ENCODE measurements around the gene ZNF420. TPM values are rescaled to one million over a fixed set of nuclear protein-coding genes. Genes with fewer than 3 reads are reported as not detected.

The ZNF420 gene
- total and polyA plus RNA-seq, 2 of the 8 experiments (the other 6 are each of a cell fraction or from before 2014, with no cell fraction given): 1.7 to 8.8 TPM

DNA sequence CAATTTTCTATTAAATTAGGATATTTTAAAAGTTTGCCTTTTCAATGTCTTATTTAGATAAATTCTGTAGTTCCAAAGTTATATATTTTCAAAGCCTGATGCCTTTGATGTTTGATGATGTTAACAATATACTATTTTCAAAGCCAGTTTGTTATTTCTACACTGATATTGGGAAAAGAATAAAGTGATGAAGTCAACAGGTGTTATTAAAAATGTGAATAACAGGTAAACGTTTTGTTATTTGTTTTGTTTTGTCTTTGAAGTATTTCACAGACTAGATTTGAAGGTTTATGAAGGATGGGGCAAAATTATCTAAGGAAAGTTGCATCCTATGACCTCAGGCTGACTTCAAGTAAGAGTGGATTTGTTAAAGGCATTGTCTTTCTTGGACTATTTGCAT lies 33.1 kb upstream of the ZNF420 start (continued):
- TF ChIP-seq RAD21 (IDR thresholded peaks at IDR 0.05 in 1 of 2, conservative IDR thresholded peaks at IDR 0.05 in 1 of 2; ENCODE audit: low read depth in 2 of 2, low read length in 2 of 2) (no peak), NANOG (IDR thresholded peaks at IDR 0.05; ENCODE audit: insufficient read depth, low read depth, low read length, poor library complexity, severe bottlenecking) (no peak), SAP30 (IDR thresholded peaks at IDR 0.05; ENCODE audit: insufficient read depth, insufficient replicate concordance, low read length) (no peak), SUZ12 (IDR thresholded peaks at IDR 0.05; ENCODE audit: low read length) (no peak), TCF12 (IDR thresholded peaks at IDR 0.05; ENCODE audit: low read depth, low read length) (no peak), ZNF274 (IDR thresholded peaks at IDR 0.05; ENCODE audit: borderline replicate concordance, extremely low read depth, low read length) (no peak), MAFK (IDR thresholded peaks at IDR 0.05; ENCODE audit: low read depth, low read length) (no peak)

All from H1 (cell line).